GM12892 (cell line): ENCODE measurements around the gene CD68.

ENCODE experiments used
- POLR2A ChIP-seq: IDR thresholded peaks from 2 replicates; pipeline ENCODE4 v1.6.1; 2011; ENCODE audit warnings: low read depth, low read length, control low read depth
- POLR2AphosphoS5 ChIP-seq: IDR thresholded peaks from 2 replicates; pipeline ENCODE4 v1.6.1; 2011; ENCODE audit warnings: low read depth, low read length, control low read depth
- TAF1 ChIP-seq: IDR thresholded peaks from 2 replicates; pipeline ENCODE4 v1.6.1; 2011; ENCODE audit warnings: low read depth, mild to moderate bottlenecking, control low read depth, low read length, borderline replicate concordance

DNA sequence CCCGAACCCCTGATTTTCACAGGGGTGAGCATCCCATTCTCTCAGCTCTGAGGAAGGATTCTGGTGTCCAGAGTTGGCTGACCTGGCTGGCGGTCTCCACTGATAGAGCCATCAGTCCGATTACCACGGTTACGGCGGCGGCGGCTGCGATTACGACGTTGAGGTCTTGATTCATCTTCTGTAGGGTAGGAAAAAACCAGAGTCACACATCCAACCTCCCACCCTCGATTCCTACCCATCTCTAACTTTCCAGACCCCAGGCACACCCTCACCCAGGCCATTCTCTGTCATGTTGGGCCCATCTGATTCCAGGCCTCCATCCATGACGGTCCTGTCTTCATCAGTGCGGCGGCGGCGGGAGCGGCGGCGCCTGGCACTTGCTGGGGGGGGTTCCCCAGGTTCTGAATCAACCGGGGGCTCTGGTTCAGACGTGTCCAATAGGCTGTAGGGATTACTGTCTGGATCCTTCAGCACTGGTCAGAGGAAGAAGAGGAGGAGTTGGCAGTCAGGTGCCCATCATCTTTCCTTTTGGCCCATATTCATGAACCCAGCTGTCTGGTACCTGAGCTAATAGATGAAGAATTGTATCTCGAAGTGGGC lies 13.1 kb downstream of the CD68 start:
- TF ChIP-seq POLR2A (no peak), POLR2AphosphoS5 (no peak), TAF1 (no peak)
